Superior temporal gyrus (tissue), 1 donor: ENCODE data around the gene COX8A.
"Not testable (repeated sequence)": the region's sequence is repeated elsewhere in the genome, so short reads cannot be mapped to it uniquely, and the experiment has no call there.

Experiments
- DNase-seq: peaks from one replicate; pipeline ENCODE4 v3.0.0-alpha.2; 2016; ENCODE audit errors: extremely low spot score

COX8A gene

DNA sequence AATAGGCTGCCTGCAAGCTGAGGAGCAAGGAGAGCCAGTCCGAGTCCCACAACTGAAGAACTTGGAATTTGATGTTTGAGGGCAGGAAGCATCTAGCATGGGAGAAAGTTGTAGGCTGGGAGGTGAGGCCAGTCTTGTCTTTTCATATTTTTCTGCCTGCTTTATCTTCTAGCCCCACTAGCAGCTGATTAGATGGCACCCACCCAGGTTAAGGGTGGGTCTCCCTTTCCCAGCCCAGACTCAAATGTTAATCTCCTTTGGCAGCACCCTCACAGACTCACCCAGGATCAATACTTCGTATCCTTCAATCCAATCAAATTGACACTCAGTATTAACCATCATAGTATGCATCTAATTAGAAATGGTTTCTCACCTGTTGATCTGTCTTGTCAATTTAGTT is 5.0 kb upstream of the COX8A start:
- DNase-seq = no peak

- no peak for DNase-seq
Observed at GRCh38 chr11:63970902-63971301, 3.5 kb upstream of the COX8A start.

DNA sequence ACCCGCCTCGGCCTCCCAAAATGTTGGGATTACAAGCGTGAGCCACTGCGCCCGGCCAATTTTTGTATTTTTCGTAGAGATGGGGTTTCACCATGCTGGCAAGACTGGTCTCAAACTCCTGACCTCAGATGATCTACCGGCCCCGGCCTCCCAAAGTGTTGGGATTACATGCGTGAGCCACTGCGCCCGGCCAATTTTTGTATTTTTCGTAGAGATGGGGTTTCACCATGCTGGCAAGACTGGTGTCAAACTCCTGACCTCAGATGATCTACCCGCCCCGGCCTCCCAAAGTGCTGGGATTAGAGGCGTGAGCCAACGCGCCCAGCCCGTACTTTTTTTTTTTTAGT is 535 bp upstream of the COX8A start:
- not testable (repeated sequence) for DNase-seq

- no peak for DNase-seq
Observed at GRCh38 chr11:63978551-63979239, 4.3 kb downstream of the COX8A start.

- DNase-seq = no peak
Observed at GRCh38 chr11:63979426-63979825, 5.0 kb downstream of the COX8A start.

- DNase-seq = no peak
Observed at GRCh38 chr11:63985812-63986155, 11.4 kb downstream of the COX8A start.

DNA sequence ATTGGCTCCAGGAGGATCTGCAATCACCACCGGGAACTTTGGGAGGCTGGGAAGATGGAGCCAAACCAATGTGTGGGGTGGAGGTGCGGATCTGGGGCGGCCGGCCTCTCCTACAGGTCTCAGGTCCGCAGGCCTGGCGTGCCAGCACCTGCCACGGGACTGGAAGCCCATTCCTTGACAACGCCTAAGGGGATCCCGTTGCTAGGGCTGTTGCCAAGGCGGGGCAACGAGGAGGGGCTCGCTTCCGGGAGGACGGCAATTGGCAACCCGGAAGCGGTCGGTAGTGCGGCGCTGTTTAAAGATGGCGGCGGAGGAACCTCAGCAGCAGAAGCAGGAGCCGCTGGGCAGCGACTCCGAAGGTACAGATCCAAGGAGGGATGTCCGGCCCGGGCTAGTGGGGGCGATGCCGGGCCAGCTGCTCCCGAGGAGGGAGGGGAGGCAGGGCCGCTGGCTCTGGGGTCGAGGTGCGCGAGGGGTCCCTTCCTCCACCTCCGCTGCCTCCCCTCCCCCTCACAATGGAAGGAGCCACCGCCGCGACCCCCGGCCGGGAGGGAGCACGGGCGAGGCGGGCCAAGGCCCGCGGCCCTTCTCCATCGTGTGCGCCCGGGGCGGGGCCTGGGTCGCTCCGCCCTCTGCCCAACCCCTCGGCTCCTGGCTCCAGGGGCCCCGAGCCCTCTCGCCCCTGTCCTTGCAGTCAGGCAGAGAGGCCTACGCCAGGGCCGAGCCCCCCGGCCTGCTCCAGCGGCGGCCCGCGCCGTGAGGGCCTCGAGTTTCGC is 11.9 kb downstream of the COX8A start, which contains the start of gene OTUB1:
Gene OTUB1 (plus strand): TSS at position 283 of the 776 bp plus-strand sequence. CDS start 19 bp downstream, at position 302.
- peak; percentile 91 for DNase-seq

DNA sequence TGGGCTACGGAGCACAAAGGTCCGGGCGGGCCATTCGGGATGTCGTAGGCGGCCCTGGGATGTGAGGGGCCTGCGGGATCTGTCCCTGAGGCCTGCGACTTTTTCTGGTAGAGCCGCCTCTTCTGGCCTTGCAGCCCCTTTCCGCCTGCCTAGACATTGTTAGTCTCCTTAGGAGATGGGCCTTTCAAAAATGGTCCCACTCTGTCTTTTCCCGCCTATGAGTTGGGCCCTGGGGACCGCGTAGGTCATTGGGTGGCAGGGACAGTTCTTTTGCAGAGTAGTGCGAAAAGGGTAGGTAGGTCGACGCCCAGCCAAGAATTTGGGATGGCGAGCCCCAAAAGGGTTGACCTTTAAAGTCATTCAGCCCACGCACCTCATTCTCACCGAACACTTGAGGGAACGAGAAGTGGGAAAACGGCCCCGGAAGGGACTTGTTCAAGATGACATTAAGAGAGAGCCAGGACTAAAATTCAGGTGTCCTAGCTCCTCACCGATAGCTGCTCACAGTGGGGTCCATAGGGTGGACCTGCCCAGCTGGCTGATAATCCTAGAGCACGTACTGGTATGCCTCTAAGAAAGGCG is 12.6 kb downstream of the COX8A start:
- no peak for DNase-seq

GRCh38 chr11:63991558-63991957 is 17.1 kb downstream of the COX8A start:
- DNase-seq = no peak

DNA sequence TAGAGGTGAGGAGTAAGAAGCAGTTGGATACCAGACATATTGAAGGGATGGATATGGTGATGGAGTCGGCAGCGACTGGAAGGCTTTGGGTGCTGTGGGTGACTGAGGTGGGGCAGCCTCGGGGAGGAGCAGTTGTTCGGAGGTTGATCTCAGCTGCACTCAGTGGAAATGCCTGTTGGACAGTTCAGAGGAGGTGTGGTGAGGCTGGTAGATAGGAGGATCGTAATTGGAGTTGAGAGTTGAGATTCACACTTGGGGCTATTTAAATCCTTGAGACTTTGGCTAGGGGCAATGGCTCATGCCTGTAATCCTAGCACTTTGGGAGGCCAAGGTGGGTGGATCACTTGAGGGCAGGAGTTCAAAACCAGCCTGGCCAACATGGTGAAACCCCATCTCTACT is 18.7 kb downstream of the COX8A start:
- no peak for DNase-seq

DNA sequence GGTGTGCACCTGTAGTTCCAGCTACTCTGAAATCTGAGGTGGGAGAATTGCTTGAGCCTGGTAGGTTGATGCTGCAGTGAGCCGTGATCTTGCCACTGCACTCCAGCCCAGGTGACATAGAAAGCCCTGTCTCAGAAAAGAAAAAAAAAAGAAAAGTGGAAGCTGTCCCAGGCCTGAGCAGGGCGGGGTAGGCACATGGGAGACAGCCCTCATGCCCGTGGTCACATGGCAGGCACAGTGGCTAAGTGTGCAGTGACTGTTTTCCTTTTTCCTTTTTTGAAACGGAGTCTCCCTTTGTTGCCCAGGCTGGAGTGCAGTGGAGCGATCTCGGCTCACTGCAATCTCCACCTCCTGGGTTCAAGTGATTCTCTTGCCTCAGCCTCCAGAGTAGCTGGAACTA is 19.6 kb downstream of the COX8A start:
- DNase-seq = no peak

- DNase-seq = no peak
Observed at GRCh38 chr11:63996512-63996911, 22.1 kb downstream of the COX8A start.

GRCh38 chr11:63997104-63997700 is 22.8 kb downstream of the COX8A start:
- DNase-seq = no peak

GRCh38 chr11:63997801-63998337 is 23.4 kb downstream of the COX8A start:
- DNase-seq = no peak

DNA sequence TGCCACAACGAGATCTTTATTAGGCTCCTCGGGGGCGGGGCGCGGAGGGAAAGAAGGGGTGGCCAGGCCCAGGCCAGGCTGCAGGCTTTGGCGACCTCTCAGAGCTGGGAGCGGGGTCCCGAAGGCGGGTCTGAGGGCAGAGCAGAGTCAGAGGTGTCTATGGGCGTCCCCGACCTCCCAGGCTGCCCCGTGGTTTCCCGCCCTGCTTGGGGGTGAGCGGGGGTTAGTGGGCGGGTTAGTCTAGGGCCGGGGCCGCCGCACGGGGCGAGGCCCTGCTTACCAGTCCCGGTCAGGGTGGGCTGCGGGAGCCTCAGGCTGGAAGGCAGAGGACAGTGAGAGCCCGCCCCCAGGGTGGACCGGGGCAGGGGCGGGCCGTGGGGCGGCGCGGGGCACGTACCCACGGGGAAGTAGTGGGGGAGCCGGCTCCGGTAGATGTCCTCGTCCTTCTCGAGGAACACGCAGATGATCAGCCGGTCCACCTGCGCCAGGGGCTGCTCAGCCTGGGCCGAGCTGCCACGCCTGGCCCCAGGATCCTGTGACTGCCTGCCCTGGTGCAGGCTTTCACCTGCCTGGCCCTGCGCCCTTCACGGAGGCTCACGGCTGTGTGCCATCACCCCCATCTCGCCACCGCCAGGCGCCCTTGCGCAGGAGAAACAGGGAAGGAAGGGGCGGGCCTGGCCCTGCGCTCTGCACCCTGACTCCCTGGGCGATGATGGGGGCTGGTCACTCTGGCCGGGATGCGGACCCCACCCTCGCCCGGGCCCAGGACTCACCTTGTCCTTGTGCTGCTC is 24.3 kb downstream of the COX8A start:
- no peak for DNase-seq

DNA sequence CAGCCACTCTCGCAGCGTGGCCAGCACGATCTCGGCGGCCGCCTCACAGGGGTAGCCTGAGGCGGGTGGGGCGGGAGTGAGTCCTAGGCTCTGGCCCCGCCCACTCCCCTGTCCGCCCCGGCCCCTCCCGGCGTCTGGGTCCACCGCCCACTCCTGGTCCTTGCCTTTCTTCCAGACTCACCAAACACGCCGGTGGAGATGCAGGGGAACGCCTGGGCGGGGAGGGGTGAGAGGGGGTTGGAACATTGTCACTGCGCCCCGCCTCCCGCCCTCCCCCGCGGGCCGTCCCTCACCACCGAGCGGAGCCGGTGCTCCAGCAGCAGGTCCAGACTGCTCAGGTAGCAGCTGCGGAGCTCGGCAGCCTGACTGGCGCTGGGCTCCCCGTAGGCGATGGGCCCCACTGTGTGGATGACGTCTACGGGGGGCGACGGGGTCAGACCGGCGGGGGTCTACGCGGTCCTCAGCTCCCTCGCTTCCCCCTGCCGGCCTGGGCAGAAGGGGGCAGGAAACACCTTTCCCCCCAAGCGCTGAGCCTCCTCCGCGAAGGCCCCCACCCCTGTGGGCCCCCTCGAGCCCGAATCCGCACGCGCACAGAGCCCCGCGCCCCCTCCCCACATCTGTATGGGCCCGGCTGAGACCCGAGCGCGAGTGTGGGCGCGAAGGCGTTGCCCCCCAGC is 25.1 kb downstream of the COX8A start:
- no peak for DNase-seq

- peak; percentile 70 for DNase-seq
Observed at GRCh38 chr11:64000026-64000739, 25.8 kb downstream of the COX8A start.

- no peak for DNase-seq
Observed at GRCh38 chr11:64000740-64001483, 26.5 kb downstream of the COX8A start.
